A673 (cell line): Measurements from ENCODE around the gene CDH18.

Experiments used
- EZH2 ChIP-seq: fragments of 200-600 bp; sonication (generic); IDR thresholded peaks from 2 replicates; pipeline ENCODE4 v1.6.1; 2017; ENCODE audit warnings: borderline replicate concordance, low read depth, mild to moderate bottlenecking, mixed read lengths, antibody characterized with exemption, low read length; ENCODE audit not compliant: poor library complexity, severe bottlenecking
- TF ChIP-seq, protein P1 (sequence below): fragments of 300-800, 200-600 bp; sonication (generic); conservative IDR thresholded peaks from 2 replicates; pipeline ENCODE4 v1.5.1; 2017; ENCODE audit warnings: low read depth, mild to moderate bottlenecking, antibody characterized with exemption, low read length, moderate library complexity, mixed read lengths

- TF ChIP-seq EZH2 = no peak
- TF ChIP-seq, protein P1, sequence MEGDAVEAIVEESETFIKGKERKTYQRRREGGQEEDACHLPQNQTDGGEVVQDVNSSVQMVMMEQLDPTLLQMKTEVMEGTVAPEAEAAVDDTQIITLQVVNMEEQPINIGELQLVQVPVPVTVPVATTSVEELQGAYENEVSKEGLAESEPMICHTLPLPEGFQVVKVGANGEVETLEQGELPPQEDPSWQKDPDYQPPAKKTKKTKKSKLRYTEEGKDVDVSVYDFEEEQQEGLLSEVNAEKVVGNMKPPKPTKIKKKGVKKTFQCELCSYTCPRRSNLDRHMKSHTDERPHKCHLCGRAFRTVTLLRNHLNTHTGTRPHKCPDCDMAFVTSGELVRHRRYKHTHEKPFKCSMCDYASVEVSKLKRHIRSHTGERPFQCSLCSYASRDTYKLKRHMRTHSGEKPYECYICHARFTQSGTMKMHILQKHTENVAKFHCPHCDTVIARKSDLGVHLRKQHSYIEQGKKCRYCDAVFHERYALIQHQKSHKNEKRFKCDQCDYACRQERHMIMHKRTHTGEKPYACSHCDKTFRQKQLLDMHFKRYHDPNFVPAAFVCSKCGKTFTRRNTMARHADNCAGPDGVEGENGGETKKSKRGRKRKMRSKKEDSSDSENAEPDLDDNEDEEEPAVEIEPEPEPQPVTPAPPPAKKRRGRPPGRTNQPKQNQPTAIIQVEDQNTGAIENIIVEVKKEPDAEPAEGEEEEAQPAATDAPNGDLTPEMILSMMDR = no peak
These were observed 422.5 kb downstream of the CDH18 start for GRCh38 chr5:19565466-19565865.
